22Rv1 (cell line): ENCODE measurements around the gene SEMA4F.

Source experiments
- ZFX ChIP-seq: fragments of 450-650 bp; IDR thresholded peaks from 2 replicates; pipeline ENCODE4 v1.6.1; 2017; ENCODE audit warnings: antibody characterized with exemption, borderline replicate concordance
- TF ChIP-seq, protein P1 (sequence below): fragments of 450-650 bp; IDR thresholded peaks from 2 replicates; pipeline ENCODE4 v1.5.1; 2017; ENCODE audit warnings: mild to moderate bottlenecking

DNA sequence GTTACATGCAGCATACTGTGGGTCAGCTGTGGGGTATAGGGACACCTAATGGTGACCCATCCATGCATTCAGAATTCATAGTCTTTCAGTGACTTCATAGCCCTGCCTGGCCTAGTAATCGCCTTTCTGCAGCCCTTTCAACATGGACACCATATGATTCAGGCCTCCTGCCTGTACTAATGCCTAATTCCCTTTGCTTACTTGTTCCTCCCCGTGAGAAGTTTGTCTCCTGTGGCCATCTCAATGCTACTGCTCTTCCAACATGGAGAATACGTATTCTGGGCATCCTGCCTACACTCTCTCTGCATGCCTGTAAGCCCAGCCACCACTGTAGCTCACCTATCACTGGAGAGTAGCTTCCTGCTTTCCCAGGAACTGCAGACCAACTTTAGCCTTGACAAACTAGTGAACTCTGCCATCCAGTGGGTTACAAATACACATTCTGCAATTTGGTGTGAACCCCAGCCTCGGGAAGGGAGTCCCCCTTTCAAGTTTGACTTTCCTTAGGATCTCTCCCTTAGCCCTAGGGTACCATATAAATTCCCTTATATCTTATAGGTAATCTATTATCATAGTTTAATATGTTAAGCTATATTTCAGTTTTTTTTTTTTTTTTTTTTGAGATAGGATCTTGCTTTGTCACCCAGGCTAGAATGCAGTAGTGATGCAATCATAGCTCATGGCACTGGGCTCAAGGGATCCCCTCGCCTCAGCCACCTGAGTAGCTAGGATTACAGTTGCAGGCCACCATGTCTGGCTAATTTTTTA, 28.2 kb upstream of the SEMA4F start:
- TF ChIP-seq, protein P1, sequence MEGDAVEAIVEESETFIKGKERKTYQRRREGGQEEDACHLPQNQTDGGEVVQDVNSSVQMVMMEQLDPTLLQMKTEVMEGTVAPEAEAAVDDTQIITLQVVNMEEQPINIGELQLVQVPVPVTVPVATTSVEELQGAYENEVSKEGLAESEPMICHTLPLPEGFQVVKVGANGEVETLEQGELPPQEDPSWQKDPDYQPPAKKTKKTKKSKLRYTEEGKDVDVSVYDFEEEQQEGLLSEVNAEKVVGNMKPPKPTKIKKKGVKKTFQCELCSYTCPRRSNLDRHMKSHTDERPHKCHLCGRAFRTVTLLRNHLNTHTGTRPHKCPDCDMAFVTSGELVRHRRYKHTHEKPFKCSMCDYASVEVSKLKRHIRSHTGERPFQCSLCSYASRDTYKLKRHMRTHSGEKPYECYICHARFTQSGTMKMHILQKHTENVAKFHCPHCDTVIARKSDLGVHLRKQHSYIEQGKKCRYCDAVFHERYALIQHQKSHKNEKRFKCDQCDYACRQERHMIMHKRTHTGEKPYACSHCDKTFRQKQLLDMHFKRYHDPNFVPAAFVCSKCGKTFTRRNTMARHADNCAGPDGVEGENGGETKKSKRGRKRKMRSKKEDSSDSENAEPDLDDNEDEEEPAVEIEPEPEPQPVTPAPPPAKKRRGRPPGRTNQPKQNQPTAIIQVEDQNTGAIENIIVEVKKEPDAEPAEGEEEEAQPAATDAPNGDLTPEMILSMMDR, result no peak
- no peak for TF ChIP-seq ZFX
